GM12878 (cell line): ENCODE results near the gene SH3YL1. TPM values are rescaled to one million over a fixed set of nuclear protein-coding genes. Genes with fewer than 3 reads are reported as not detected.

ENCODE experiments used
- ATAC-seq: fragments of 200-7000 bp; cut with Tn5 transposase; 3 replicates; pipeline ENCODE4 v1.9.1; 2020; ENCODE audit warnings: mild to moderate bottlenecking, moderate library complexity
- BruUV-seq: library from RNA; stranded (reverse); fragments of 400-500 nt; replicated peaks from 2 replicates; lab custom pipeline; 2021; lab: Mats Ljungman, UMichigan
- CTCF ChIA-PET: fragments of 300-600 bp; sonication (Branson Sonifier 250); formaldehyde crosslinking; extraction: SDS; loops from one replicate; lab custom pipeline; 2021; ENCODE audit warnings: inconsistent platforms; lab: Yijun Ruan, JAX
- POLR2A ChIA-PET: fragments of 350-600 bp; formaldehyde crosslinking; extraction: SDS; loops from one replicate; lab custom pipeline; 2021; ENCODE audit warnings: inconsistent platforms; lab: Charles Lee
- RAD21 ChIA-PET: fragments of 300-600 bp; sonication (Branson Sonifier 250); formaldehyde crosslinking; loops from one replicate; lab custom pipeline; 2023; ENCODE audit warnings: antibody characterized with exemption; ENCODE audit not compliant: unreplicated experiment; lab: Charles Lee
- SMC1A ChIA-PET: fragments of 300-600 bp; sonication (Branson Sonifier 250); formaldehyde crosslinking; loops from one replicate; lab custom pipeline; 2023; ENCODE audit not compliant: unreplicated experiment, uncharacterized antibody; lab: Charles Lee
- DNase-seq: peaks from one replicate; pipeline ENCODE4 v3.0.0-alpha.2; 2011; ENCODE audit warnings: low read depth, low spot score
- FAIRE-seq: peaks from 3 replicates; lab custom pipeline; 2011; peaks lifted over from hg19 to GRCh38; lab: Jason Lieb, UNC
- H2AFZ ChIP-seq: 2 replicates; pipeline ENCODE4 v1.6.0; 2011; ENCODE audit warnings: low read depth, low read length, control low read depth; ENCODE audit not compliant: control insufficient read depth
- H3K27ac ChIP-seq: 2 replicates; pipeline ENCODE4 v1.5.1; 2011; ENCODE audit warnings: control low read depth; ENCODE audit not compliant: control insufficient read depth, insufficient read depth
- H3K27me3 ChIP-seq, 2 experiments: replicated peaks in 1 of 2; 2 replicates each; pipeline versions ENCODE4 v1.6.0 to v1.6.1; 2011; ENCODE audit warnings: low read length in 1 of 2; ENCODE audit not compliant: control insufficient read depth in 2 of 2, insufficient read depth in 2 of 2
- H3K36me3 ChIP-seq, 2 experiments: 2 replicates each; pipeline ENCODE4 v1.5.1; 2011; ENCODE audit warnings: low read length in 1 of 2; ENCODE audit not compliant: control insufficient read depth in 2 of 2, insufficient read depth in 2 of 2
- H3K4me1 ChIP-seq: 2 replicates; pipeline ENCODE4 v1.6.1; 2011; ENCODE audit warnings: mild to moderate bottlenecking, low read length, moderate library complexity, mixed read lengths; ENCODE audit not compliant: control insufficient read depth, insufficient read depth
- H3K4me2 ChIP-seq: 2 replicates; pipeline ENCODE4 v1.6.0; 2011; ENCODE audit warnings: control low read depth; ENCODE audit not compliant: control insufficient read depth, insufficient read depth
- H3K4me3 ChIP-seq: fragments of 200-600 bp; sonication (generic); 2 replicates; pipeline ENCODE4 v1.5.1; 2016
- H3K79me2 ChIP-seq: 2 replicates; pipeline ENCODE4 v1.6.0; 2011; ENCODE audit warnings: low read length; ENCODE audit not compliant: control insufficient read depth, insufficient read depth
- H3K9ac ChIP-seq: 2 replicates; pipeline ENCODE4 v1.8.0; 2011; ENCODE audit warnings: low read length, control low read depth, mixed read lengths; ENCODE audit not compliant: control insufficient read depth, insufficient read depth
- H3K9me3 ChIP-seq: replicated peaks from 3 replicates; pipeline ENCODE4 v1.5.1; 2011; ENCODE audit warnings: mild to moderate bottlenecking, low read length; ENCODE audit not compliant: control insufficient read depth, insufficient read depth
- H4K20me1 ChIP-seq: 2 replicates; pipeline ENCODE4 v1.6.0; 2011; ENCODE audit not compliant: control insufficient read depth, insufficient read depth
- ATF7 ChIP-seq: fragments of 450-650 bp; IDR thresholded peaks from 2 replicates; pipeline ENCODE4 v1.6.1; 2016; ENCODE audit warnings: low read depth, mild to moderate bottlenecking
- BCL11A ChIP-seq: IDR thresholded peaks from 2 replicates; pipeline ENCODE4 v1.6.1; 2011; ENCODE audit warnings: low read depth, low read length
- CBFB ChIP-seq: IDR thresholded peaks from 2 replicates; pipeline ENCODE4 v1.6.1; 2016; ENCODE audit warnings: antibody characterized with exemption, low read depth
- E2F4 ChIP-seq: IDR thresholded peaks from 2 replicates; pipeline ENCODE4 v1.6.1; 2012; ENCODE audit warnings: low read depth, low read length, improper control_type of control experiment
- EGR1 ChIP-seq, 2 experiments: IDR thresholded peaks; 1 replicate in 1 of 2; 2 replicates in 1 of 2; pipeline ENCODE4 v1.6.1; 2011 to 2012; ENCODE audit warnings: low read depth in 2 of 2, low read length in 2 of 2, borderline replicate concordance in 1 of 2, mild to moderate bottlenecking in 1 of 2, moderate library complexity in 1 of 2
- IKZF1 ChIP-seq: fragments of 450-650 bp; conservative IDR thresholded peaks from 2 replicates; pipeline ENCODE4 v1.6.1; 2017; ENCODE audit warnings: antibody characterized with exemption, mild to moderate bottlenecking
- IRF4 ChIP-seq: IDR thresholded peaks from 2 replicates; pipeline ENCODE4 v1.6.1; 2011; ENCODE audit warnings: low read depth, low read length
- KDM1A ChIP-seq: fragments of 200-600 bp; sonication (generic); IDR thresholded peaks from 2 replicates; pipeline ENCODE4 v1.6.1; 2016; ENCODE audit warnings: borderline replicate concordance
- MTA3 ChIP-seq: IDR thresholded peaks from 2 replicates; pipeline ENCODE4 v1.6.1; 2012; ENCODE audit warnings: low read length, inconsistent platforms, borderline replicate concordance
- MYB ChIP-seq: fragments of 150-350 bp; IDR thresholded peaks from 2 replicates; pipeline ENCODE4 v1.6.1; 2014; ENCODE audit warnings: mild to moderate bottlenecking, low read depth, low read length, borderline replicate concordance
- PAX8 ChIP-seq: fragments of 450-650 bp; IDR thresholded peaks from 2 replicates; pipeline ENCODE4 v1.6.1; 2017; ENCODE audit warnings: mild to moderate bottlenecking, moderate library complexity
- POLR2AphosphoS5 ChIP-seq: IDR thresholded peaks from 2 replicates; pipeline ENCODE4 v1.6.1; 2011; ENCODE audit warnings: mild to moderate bottlenecking, low read length, inconsistent platforms
- SUZ12 ChIP-seq: fragments of 200-600 bp; sonication (generic); IDR thresholded peaks from one replicate; pipeline ENCODE4 v1.6.1; 2018; ENCODE audit warnings: antibody characterized with exemption, mild to moderate bottlenecking; ENCODE audit not compliant: unreplicated experiment
- USF2 ChIP-seq: IDR thresholded peaks from 2 replicates; pipeline ENCODE4 v1.6.1; 2011; ENCODE audit warnings: low read depth, low read length, improper control_type of control experiment, borderline replicate concordance
- ZNF217 ChIP-seq: fragments of 450-650 bp; IDR thresholded peaks from 2 replicates; pipeline ENCODE4 v1.6.1; 2017; ENCODE audit warnings: antibody characterized with exemption, mild to moderate bottlenecking
- ZNF687 ChIP-seq: fragments of 450-650 bp; IDR thresholded peaks from 2 replicates; pipeline ENCODE4 v1.6.1; 2017; ENCODE audit warnings: mild to moderate bottlenecking, moderate library complexity
- WGBS: methylation state at CpG from one replicate; pipeline ENCODE4 v1.1.6; 2016; ENCODE audit warnings: low lambda C conversion rate; ENCODE audit not compliant: insufficient replicate concordance, insufficient coverage; ENCODE audit errors: missing lambda C conversion rate; 5-methylcytosine and 5-hydroxymethylcytosine counted together
- in situ Hi-C: fragments of 300-500 bp; cut with MboI; formaldehyde crosslinking; loops from 9 replicates; pipeline ENCODE4 v1.14.3; 2018; ENCODE audit warnings: mixed read lengths
- intact Hi-C: fragments of 100-400 bp; cut with micrococcal nuclease; formaldehyde crosslinking; loops from one replicate; pipeline ENCODE4 v1.14.2; 2022; ENCODE audit not compliant: unreplicated experiment
- polyA plus RNA-seq, 11 experiments: library from polyadenylated mRNA; depleted of rRNA in 4 of 11; unstranded in 6 of 11; stranded (reverse) in 5 of 11; fragments of >200 nt; fragmentation: Nextera tagmentation in 4 of 11; fragmentation: Illumina TruSeq in 1 of 11; extraction: Ambion mirVana in 4 of 11; extraction: Trizol in 1 of 11; gene quantifications; 1 replicate in 1 of 11; 2 replicates in 10 of 11; pipeline versions ENCODE4 v1.2.1 to v1.2.3, GENCODE V29; 2011 to 2016; ENCODE audit warnings: inconsistent platforms in 2 of 11, missing spikeins in 2 of 11, low read depth in 1 of 11
- total RNA-seq, 4 experiments: library from RNA; depleted of rRNA in 3 of 4; stranded (reverse); fragments of >200 nt in 3 of 4; fragmentation: Illumina TruSeq in 1 of 4; extraction: Trizol in 1 of 4; gene quantifications; 2 replicates each; pipeline versions ENCODE4 v1.2.1 to v1.2.3, GENCODE V29; 2013 to 2021
- TF ChIP-seq, protein P1 (sequence below): fragments of 450-650 bp; IDR thresholded peaks from 2 replicates; pipeline ENCODE4 v1.6.1; 2017; ENCODE audit warnings: mild to moderate bottlenecking, low read depth, inconsistent platforms; ENCODE audit not compliant: poor library complexity, severe bottlenecking

Gene SH3YL1
- total and polyA plus RNA-seq, 10 of the 15 experiments (the other 5 are each of a cell fraction or from before 2014, with no cell fraction given) = 12.2 to 22.4 (median 17.2) TPM

DNA sequence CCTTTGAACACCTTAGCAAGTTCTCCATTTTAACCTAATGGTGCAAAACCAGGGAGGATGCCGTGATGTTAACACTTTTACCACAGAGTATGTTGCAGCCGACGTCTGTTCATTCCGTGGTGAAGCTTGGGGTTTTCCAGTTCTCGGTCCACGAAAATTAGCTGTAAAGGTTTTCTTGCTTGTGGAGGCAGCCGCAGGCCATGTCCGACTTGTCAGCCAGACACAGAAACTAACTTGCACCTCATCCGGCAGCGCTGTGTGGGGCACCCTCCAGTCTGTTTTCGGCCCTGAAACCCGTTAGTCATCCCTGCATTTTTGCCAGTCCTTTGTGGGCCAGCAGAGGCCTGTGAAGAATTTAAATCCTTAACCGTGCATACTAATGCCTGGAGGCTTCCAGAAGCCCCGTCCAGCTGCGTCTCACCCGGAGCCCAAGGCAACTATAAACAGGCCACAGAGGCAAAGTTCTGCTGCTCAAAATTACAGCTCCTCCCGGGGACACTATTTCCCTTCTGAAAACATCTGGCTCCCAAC is 70.6 kb downstream of the SH3YL1 start:
- Histone ChIP-seq H3K4me3 (no peak overlapping the region), H2AFZ (no peak overlapping the region), H4K20me1 (no peaks in the 10 kb centered on the region), H3K4me2 (no peak overlapping the region), H3K9ac (no peak overlapping the region), H3K4me1 (no peaks in the 10 kb centered on the region), H3K9me3 (no peaks in the 10 kb centered on the region; the same call in 2 of the 3 replicates), H3K27me3 (no peaks in the 10 kb centered on the region), H3K36me3 (no peaks in the 10 kb centered on the region), H3K79me2 (no peaks in the 10 kb centered on the region), H3K27ac (no peak overlapping the region)
- ChIA-PET RAD21 (interaction anchor here (0.6 to 1.2 kb wide), 2 partner anchors 15 to 20 kb away, joined by 3 read pairs; no protein-coding TSS in a partner anchor), CTCF (interaction anchor here (0.7 to 1.4 kb wide), 3 partner anchors 23 to 66 kb away, joined by 3 to 5 read pairs (median 3); no protein-coding TSS in a partner anchor), POLR2A (interaction anchor here (1.0 kb wide), 1 partner anchor 79 kb away, joined by 3 read pairs; no protein-coding TSS in a partner anchor), SMC1A (interaction anchor here (0.6 to 1.9 kb wide), 3 partner anchors 11 to 53 kb away, joined by 3 to 7 read pairs (median 3); no protein-coding TSS in a partner anchor)
- in situ Hi-C loops = no loop called here
- DNase-seq = peak; percentile 57
- WGBS = 54% methylated on average over 17 of the region's 17 CpGs
- no TSS peak for BruUV-seq
- ATAC-seq = peak; percentile 88
- intact Hi-C loops = no loop called here
- peak; percentile 13 for FAIRE-seq
- TF ChIP-seq E2F4 (no peak), USF2 (no peak), MTA3 (no peak), EGR1 (IDR thresholded peaks at IDR 0.05; ENCODE audit: borderline replicate concordance in 1 of 2, low read depth in 2 of 2, low read length in 2 of 2) (no peak), BCL11A (no peak), SUZ12 (no peak), KDM1A (no peak), IKZF1 (peak; percentile 81), CBFB (no peak), ATF7 (peak; percentile 68; the same call in 1 of the 2 replicates), MYB (no peak), IRF4 (no peak), POLR2AphosphoS5 (no peak), ZNF687 (no peak), ZNF217 (no peak), PAX8 (no peak)
- TF ChIP-seq, protein P1, sequence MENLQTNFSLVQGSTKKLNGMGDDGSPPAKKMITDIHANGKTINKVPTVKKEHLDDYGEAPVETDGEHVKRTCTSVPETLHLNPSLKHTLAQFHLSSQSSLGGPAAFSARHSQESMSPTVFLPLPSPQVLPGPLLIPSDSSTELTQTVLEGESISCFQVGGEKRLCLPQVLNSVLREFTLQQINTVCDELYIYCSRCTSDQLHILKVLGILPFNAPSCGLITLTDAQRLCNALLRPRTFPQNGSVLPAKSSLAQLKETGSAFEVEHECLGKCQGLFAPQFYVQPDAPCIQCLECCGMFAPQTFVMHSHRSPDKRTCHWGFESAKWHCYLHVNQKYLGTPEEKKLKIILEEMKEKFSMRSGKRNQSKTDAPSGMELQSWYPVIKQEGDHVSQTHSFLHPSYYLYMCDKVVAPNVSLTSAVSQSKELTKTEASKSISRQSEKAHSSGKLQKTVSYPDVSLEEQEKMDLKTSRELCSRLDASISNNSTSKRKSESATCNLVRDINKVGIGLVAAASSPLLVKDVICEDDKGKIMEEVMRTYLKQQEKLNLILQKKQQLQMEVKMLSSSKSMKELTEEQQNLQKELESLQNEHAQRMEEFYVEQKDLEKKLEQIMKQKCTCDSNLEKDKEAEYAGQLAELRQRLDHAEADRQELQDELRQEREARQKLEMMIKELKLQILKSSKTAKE = peak; percentile 79
